Epidermal melanocyte (primary cell): ENCODE data around the gene DSCAML1.

ENCODE experiments used
- DNase-seq: peaks from one replicate; pipeline ENCODE4 v3.0.0; 2011; ENCODE audit warnings: low spot score; ENCODE audit not compliant: insufficient read length

The DSCAML1 gene

DNA sequence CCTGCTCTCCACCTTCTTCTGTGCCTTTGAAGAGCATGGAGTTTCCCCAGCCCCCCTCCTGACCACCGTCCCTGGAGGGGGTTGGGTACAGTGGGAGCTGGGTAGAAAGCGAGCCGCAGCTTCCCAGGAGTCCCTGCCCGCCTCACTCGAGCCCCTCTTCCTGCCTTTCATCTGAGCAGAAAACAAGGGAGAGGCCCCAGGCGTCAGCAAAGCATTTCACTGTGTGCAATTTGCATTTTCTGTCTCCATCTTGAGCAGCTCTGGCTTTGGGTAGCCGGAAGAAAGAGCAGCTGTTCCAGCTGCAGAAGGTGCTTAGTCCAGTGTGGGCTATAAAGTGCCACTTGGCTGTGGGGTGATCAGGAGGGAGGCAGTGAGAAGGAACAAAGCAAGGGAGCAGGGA, 239.7 kb downstream of the DSCAML1 start:
- DNase-seq = no peak

DNA sequence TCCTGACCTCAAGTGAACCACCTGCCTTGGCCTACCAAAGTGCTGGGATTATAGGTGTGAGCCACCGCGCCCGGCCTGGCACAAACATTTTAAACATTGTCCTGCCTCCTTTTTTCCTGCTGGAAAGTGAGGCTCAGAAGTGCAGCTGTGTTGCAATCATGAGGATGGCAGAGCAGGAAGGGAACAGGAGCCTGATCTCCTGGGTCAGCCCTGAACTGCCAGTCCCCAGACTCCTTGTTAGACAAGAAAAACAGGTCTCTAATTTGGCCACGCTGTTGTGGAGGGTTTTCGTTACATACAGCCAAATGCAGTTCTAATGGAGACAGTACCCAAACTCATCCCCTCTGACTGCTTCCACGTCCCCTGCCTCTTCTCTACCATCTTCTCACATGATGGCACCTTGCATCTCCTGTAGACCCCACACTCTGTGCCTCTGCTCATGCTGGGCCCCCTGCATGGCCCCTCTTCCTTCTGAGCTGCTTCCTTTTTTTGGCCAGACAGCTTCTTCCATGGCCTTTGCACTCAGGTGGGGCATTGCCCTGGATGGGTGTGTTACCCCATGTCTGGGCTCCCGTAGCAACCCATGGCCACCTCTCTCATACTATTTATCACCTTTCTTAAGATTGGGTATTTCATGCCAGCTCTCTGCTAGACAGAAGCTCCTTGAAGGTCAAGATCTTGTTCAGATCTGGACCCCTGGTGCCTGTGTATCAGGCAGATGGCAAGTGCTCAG, 242.2 kb downstream of the DSCAML1 start:
- DNase-seq = no peak

DNA sequence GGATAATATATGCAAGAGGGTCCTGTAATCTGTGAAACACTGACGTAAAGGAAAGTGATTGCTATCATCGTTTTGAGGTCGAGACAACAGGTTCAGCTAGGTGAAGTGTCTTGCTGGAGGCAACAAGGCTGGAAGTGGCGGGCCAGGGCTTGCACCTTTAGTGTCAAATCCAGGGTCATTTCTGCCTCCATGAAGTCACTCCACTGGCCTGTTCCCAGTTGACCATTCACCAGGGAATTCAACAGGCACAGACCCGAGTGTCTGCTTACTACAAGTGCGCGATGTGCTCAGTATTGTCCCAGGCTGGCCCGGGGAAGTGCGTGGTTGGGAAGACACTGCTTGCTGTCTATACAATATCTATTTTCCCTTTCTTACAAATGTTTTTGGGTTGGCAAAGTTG, 244.4 kb downstream of the DSCAML1 start:
- DNase-seq = no peak

DNA sequence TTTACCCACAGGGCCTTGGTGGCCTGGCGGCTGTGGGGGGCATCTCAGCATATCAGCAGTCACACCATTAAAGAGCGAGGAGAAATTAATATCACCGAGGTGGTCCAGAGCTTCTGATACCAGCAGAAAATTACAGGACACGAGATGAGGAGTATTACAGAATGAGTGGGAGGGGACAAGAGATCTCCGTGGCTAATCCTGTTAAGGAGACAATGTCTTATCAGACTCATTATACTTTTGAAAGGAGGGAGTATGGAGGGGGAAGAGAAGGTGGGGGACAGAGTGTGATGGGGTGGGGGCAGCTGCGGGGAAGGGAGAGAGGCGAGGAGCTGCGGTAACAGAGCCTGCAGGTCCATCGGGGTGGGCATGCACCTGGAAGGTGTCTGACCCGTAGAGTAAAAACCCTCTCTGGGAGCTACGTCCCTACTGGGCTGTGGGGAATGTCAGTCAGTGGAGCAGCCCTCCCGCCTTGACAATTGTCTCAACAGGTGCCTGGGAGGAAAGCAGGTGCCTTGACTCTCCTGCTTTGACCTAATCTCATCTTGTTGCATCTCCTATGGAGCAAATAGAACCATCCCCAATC, 245.2 kb downstream of the DSCAML1 start:
- DNase-seq = no peak

DNA sequence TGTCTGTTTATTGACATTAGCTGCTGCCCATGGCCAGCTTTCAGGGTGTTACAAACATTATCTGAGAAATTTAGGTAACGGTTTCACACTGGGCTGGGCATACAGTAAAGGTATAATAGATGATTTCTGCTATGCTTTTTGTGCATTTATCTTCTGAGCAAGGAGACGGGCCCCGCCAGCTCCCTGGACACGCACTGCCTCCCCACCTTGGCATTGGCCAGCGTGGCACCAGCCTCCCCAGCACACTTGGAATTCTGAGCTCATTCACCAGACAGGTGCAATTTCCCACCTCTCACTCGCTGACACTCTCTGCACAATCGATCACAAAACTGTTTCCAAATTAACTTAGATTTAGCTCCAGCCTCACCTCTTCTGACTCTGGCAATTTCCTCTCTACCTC, 246.6 kb downstream of the DSCAML1 start:
- DNase-seq = no peak

DNA sequence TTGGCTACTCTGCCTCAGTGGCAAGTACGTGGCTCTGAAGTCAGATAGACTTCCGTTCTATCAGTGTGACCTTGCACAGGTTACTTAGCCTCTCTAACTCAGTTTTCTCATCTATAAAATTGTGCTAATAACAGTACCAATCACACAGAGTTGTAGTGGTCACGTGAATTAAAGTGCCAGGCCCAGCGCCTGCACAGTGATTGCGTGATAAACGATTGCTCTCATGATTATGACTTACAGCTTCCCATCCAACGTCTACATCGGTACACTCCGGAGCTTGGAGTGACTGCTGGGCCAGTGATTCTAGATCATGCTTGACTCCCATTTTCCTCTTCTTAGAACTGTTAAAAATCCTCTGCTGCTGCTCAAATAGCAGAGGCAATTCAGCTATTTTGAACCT, 247.6 kb downstream of the DSCAML1 start:
- DNase-seq = no peak

DNA sequence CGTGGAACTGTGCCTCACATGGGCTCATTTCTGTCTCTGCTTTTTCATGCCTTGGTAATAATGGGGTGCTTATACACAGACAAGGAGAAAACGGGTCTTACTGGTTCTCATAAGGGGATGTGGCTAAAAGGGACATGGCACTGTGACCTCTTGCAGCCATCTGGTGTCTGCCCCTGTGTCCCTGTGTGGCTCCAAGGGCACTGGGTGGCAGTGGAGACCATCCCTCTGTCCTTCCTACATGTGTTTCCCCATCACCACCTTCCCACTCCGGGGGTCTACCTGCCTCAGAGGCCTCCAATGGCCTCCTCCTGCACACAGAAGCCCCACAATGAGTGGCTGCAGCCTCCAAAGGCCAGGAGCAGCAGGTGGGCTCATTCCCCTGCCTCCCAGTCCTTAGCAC, 248.1 kb downstream of the DSCAML1 start:
- DNase-seq = no peak

DNA sequence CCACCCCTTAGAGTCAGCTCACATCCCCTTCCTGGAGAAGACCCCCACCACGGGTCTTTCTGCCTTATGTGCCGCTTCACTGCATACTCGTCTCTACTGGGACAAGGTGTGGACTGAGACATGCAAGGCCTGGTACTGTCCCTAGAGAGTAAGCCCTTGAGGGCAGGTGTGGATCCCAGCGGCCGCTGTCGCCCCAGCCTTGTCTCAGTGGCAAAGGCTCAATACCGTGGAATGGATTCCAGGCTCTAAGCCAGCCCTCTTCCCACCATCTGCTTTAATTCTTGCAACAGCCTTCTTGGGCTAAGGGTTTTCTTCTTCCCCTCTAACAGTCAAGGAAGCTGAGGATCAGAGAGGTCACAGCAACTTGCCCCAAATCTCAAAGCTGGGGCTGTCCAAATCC, 249.1 kb downstream of the DSCAML1 start:
- no peak for DNase-seq

DNA sequence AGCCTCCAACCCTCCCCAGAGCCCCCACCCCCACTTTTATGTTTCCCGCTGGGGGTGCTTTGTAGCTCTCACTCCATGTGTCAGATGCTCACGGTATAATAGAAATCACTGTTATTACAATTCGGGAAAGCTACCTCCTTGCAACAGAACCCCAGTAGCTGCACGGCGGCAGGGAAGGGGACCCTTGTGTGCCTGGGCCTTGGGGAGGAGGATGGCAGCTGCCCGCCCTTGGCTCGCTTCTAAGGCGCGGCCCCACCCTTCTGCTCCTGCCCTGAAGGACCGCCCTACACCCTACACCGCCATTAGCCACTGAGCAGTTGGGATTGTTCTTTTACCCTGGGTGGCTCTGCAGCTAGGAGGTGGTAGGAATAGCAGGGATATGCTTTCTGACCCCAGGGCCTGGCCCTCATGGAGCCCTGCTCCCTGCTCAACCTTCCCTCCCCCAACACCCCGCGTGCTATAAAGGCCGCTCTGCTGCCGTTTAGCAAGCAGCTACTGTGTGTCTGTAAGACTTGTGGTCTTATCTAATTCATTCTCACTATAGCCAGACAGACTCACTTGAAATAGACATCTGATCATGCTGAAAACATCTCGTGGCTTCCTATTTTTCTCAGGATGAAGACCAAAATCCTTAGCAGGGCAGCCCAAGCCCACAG, 249.7 kb downstream of the DSCAML1 start:
- DNase-seq = no peak

DNA sequence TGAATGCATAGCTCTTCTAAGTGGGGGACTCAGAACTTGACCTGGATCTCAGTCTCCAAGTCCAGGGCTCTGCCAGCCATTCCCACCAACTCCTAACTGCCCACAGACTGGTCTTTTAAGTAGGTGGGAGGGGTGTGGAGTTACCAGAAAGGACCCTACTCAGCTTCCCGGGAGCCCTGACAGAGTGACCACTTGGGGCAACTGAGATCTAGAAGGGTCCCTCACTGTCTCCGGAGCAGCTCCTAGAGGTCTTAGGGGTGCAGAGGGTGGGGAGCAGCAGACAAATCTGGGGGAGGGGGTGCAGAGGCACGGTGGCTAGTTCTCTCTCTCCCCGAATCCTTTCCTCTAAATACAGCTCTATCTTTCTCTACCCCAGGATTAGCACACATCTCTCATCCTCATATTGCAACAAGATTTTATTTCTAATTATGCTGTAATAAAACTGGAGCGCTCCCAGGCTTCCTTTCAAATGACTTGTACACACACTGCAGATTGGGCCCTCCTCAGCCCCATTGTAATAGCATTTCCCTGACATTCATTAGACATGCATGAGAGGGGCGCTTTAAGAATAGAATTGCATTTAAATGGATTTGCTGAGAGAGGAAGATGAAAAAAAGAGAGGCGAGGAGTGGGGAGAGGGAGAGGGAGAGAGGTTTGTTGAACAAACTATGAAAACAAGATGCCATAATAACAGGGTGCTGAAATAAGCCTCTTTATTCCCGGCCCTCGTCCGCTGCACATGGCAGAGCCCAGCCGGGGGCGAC, 250.4 kb downstream of the DSCAML1 start:
- no peak for DNase-seq

DNA sequence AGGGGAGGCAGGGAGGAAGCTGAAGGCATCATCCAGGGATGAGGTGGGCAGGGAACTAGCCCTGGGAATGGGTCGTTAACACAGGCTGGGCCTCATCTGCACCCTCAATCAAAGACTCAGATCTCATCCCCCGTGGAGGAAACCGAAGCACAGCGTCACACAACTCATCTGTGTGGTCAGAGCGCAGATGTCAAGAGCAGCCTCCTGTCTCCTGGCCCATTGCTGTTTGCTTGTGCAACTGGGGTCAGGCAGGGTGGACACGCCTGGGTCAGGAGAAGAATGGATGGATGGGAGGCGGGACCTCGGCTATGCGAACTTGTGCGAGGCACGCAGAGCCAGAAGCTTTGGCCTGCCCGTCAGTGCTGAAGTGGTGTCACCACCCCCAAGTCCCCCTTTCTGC, 251.3 kb downstream of the DSCAML1 start:
- DNase-seq = no peak

DNA sequence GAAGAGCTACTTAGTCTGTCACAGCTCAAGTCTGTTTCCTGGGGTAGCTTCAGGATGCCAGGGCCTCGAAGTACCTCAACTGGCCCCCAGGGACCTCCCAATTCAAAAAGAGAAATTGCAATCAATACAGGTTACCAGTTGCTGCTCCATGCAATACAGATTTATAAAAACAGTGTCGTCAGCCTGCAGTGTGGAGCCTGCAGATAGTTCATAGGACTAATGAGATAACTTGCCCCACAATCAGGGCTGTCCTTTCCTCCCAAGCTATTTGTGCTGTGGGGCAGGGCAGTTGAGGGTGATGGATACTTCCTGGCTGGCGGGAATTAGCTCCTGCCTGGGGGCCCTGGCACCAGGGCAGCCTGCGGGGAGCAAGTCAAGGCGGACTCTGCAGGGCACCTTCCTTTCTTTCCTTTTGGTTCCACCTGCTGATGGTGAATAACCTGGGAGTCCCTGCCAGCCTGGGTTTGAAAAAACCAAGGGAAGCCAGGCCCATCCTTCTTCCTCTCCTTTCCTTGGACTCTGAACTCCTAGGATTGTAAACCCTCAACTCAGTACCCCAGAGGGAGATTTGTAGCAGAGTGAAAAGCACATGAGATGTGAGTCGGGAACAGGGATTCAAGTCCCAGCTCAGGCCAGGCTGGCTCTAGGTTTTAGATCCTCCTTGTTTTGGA, 252.8 kb downstream of the DSCAML1 start:
- DNase-seq = no peak

DNA sequence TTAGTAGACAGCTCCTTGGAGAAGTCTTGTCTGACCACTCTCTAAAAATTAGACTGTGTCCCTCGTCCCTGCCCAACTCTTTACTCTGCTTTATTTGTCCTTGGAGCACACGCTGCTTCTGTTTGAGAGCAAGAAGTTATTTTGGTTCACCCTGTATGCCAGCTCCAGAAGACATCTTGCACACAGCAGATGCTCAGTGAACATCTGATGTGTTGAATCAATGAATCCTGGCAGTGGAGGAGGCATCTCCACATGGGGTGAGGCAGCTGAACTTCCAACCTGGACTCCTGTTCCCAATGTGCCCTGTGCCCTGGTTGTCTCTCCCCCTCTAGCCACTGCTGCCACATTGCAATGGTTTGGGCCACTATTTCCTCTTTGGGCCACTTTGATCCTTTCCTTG, 255.8 kb downstream of the DSCAML1 start:
- DNase-seq = no peak

DNA sequence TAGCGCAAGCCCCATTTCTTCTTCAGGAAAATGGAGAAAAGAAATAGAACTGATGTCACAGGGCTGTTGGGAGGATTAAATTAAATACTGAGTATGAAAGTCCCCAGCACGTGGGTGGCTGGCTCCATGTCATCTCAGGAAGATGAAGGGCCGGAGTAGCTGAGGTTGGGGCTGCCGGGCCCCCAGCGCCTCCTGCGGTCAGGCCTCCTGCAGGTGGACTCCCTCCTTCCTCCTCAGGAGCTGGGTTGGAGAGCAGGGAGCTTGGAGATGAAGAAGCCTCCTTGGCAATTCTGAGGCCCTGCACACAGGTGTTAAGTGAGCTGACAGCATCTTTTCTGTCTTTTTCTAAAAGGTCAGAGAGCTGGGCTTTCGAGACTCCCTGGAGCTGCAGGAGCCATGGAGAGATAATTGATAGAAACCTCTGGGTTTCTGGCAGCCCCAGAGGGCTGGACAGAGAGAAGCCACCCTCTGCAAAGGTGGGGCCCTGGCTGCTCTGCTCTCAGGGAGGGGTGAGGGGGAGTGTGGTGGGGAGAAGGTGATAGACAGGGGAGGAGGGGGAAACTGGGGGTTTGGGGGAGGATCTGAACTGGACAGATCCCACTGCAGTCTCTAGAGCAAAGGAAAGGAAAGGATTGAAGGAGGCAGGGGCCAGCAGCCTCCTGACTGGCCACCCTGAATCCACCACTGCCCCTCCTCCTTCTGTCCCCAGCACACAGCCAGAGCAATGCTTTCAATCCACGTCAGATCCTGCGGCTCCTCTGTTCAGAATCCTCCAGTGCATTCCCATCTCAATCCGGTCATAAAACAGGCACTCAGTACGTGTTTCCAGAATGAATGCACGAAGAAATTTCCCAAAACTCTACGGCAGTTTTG, 258.5 kb downstream of the DSCAML1 start:
- DNase-seq = no peak

DNA sequence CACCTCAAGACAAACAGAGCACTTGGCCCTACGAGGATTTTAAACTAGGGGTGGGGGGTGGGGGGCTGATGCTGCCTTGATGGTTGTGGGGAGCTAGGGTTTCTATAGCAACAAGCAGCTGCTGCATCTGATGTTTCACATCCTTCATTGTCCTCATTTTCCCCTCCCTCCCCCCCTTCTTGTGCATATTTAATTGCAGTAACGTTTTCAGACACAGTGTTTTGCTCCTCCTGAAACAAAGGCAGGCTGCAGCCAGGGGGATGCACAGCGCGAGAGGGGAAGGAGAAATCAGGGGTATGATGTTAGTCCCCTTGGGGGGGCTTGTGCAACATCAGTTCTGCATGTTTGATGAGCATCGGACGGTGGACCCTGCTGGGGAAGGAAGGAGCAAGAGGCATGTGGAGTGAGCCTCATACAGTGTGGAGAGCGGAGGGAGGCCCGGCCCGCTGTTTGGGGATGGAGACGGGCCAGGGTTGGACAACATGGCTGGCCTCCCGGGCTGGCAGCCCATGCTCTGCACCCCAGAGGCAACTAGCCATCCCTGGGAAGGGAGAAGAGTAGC, 261.1 kb downstream of the DSCAML1 start:
- no peak for DNase-seq

DNA sequence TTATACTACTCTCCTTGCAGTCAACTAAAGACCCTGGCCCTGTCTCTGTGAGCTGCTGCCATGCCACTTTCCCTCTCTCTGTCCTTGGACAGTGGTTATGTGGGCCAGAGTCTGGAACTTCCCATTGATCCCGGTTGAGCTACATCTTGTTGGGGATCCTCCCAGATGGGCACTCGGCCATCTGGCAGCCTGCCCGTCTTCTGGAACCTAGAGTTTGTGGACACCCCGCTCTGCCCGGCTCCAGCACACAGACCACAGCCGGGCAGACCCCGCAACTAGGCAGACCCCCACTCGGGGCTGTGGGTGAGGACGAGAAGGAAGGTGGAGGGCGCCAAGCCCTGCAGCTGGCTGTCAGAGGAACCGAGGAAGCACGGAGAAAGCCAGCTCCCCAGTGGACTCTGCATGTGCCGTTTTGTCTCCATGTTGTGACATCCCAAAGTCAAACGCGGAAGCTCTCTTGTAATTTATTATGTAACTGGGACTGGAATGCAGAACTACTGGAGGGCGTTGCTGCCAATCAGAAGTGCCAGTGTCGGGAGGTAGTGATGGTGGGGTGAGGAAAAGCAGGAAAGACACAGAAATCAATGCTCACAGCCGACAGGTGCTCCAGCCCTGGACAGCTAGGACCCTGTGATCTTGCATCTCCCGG, 261.7 kb downstream of the DSCAML1 start:
- DNase-seq = no peak

DNA sequence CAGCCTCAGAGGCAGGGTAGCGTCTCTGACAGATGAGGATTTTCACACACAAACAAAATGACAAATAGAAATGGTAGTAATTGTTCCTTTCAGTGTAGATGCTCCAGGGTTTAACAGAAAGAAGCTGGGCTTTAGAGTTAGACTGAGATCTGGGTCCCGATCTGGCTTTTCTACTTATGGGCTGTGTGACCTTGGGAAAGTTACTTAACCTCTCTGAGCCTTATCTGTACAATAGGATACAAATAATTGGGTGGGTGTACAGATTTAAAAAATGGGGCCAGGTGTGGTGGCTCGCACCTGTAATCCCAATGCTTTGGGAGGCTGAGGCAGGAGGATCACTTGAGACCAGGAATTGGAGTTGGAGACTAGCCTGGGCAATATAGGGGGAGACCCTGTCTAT, 264.4 kb downstream of the DSCAML1 start:
- DNase-seq = no peak

DNA sequence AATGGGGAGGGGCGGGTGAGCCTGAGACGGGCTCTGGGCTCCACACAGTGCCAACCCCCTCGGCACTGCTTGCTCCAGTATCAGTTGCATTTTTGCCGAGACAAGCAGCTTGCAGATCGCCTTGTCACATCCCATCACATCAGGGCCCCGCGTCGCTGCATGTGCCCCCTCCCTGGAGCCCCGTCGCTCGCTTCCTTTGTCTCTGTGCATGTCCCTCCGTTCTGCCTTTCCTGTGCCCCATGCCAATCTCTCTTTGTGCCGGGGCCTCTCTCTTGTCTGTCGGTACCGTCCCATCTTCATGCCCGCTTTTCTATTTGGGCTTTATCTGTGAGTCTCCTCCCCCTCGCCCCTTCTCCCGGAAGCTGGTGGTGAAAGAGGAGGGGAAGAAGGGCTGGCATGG, 267.2 kb downstream of the DSCAML1 start:
- no peak for DNase-seq

DNA sequence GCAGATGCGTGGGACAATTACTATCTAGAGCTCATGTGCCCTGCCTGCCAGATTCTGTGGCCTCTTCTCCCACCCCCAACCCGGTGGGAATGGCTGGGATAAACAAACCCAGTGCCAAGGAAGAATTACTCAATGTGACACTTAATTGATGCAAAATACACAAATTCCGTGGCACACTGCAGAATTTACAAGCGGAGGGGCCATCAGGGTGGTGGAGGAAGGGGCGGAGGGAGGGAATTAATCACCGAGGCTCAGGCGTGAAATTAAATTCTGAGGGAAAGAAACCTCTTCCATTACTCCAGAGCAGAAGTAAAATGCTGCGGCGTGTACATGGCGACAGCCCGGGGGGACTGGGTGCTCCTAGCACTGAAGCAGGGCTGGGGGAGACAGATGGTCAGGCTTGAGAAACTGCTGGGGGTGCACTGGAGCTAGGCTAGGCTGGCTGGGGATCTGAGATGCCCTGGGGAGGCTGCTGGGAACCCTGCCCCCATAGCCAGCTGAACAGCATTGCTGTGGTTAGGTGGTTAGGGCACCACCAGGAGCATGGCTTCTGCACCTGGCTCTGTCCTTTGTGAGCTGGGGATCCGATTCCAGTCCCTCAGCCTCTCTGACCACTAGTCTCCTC, 268.8 kb downstream of the DSCAML1 start:
- no peak for DNase-seq
